SK-N-SH treated with all-trans-retinoic acid at 6 μM for 48 hours (cell line): Measurements from ENCODE around the gene IL1R1.

ENCODE experiments used
- ATAC-seq: fragments of 200-7000 bp; cut with Tn5 transposase; 3 replicates; pipeline ENCODE4 v1.9.1; 2020; ENCODE audit warnings: mild to moderate bottlenecking, moderate library complexity
- ARNTL ChIP-seq: fragments of 450-650 bp; formaldehyde crosslinking; IDR thresholded peaks from 2 replicates; pipeline ENCODE4 v1.5.0; 2020; ENCODE audit warnings: low read depth, mild to moderate bottlenecking, moderate library complexity, borderline replicate concordance
- BACH2 ChIP-seq: fragments of 250-450 bp; sonication (Bioruptor Pico); IDR thresholded peaks from 2 replicates; pipeline ENCODE4 v1.9.0; 2021; ENCODE audit warnings: mild to moderate bottlenecking, borderline replicate concordance
- CSDC2 ChIP-seq: fragments of 250-450 bp; sonication (Bioruptor Pico); IDR thresholded peaks from 2 replicates; pipeline ENCODE4 v1.5.0; 2020; ENCODE audit warnings: mild to moderate bottlenecking, moderate library complexity
- ESRRG ChIP-seq: fragments of 250-450 bp; sonication (Bioruptor Pico); IDR thresholded peaks from 2 replicates; pipeline ENCODE4 v1.6.1; 2021; ENCODE audit warnings: mild to moderate bottlenecking
- GLIS3 ChIP-seq: fragments of 250-450 bp; sonication (Bioruptor Pico); IDR thresholded peaks from 2 replicates; pipeline ENCODE4 v1.5.0; 2020; ENCODE audit warnings: mild to moderate bottlenecking, moderate library complexity
- ISL1 ChIP-seq: fragments of 250-450 bp; sonication (Bioruptor Pico); IDR thresholded peaks from 2 replicates; pipeline ENCODE4 v2.1.2; 2022; ENCODE audit warnings: mild to moderate bottlenecking, moderate library complexity
- OSR1 ChIP-seq: fragments of 250-450 bp; sonication (Bioruptor Pico); IDR thresholded peaks from 2 replicates; pipeline ENCODE4 v1.8.0; 2022; ENCODE audit warnings: moderate library complexity, mild to moderate bottlenecking, inconsistent platforms
- PPARA ChIP-seq: fragments of 250-450 bp; sonication (Bioruptor Pico); IDR thresholded peaks from 2 replicates; pipeline ENCODE4 v1.5.0; 2020; ENCODE audit warnings: mild to moderate bottlenecking, borderline replicate concordance
- RARB ChIP-seq: fragments of 250-450 bp; sonication (Bioruptor Pico); IDR thresholded peaks from 2 replicates; pipeline ENCODE4 v1.8.0; 2021; ENCODE audit warnings: mild to moderate bottlenecking, moderate library complexity
- SNAI2 ChIP-seq: fragments of 250-450 bp; sonication (Bioruptor Pico); IDR thresholded peaks from 2 replicates; pipeline ENCODE4 v1.5.0; 2020; ENCODE audit warnings: mild to moderate bottlenecking, moderate library complexity
- TOX ChIP-seq: fragments of 250-450 bp; sonication (Bioruptor Pico); IDR thresholded peaks from 2 replicates; pipeline ENCODE4 v1.8.0; 2021; ENCODE audit warnings: mild to moderate bottlenecking, moderate library complexity, borderline replicate concordance
- ZC3H10 ChIP-seq: fragments of 250-450 bp; sonication (Bioruptor Pico); IDR thresholded peaks from 2 replicates; pipeline ENCODE4 v1.5.1; 2021; ENCODE audit warnings: mild to moderate bottlenecking, moderate library complexity
- ZFP3 ChIP-seq: fragments of 250-450 bp; sonication (Bioruptor Pico); IDR thresholded peaks from 2 replicates; pipeline ENCODE4 v1.5.0; 2020; ENCODE audit warnings: mild to moderate bottlenecking, moderate library complexity
- ZFP30 ChIP-seq: fragments of 450-650 bp; formaldehyde crosslinking; IDR thresholded peaks from 2 replicates; pipeline ENCODE4 v1.5.0; 2022; ENCODE audit warnings: mild to moderate bottlenecking, moderate library complexity
- ZNF565 ChIP-seq: fragments of 450-650 bp; formaldehyde crosslinking; conservative IDR thresholded peaks from 2 replicates; pipeline ENCODE4 v1.5.0; 2020; ENCODE audit warnings: low read depth, mild to moderate bottlenecking, moderate library complexity
- ZNF70 ChIP-seq: fragments of 450-650 bp; formaldehyde crosslinking; IDR thresholded peaks from 2 replicates; pipeline ENCODE4 v1.5.0; 2020; ENCODE audit warnings: mild to moderate bottlenecking, moderate library complexity
- TF ChIP-seq, protein P1 (sequence below): fragments of 250-450 bp; sonication (Bioruptor Pico); IDR thresholded peaks from 2 replicates; pipeline ENCODE4 v1.5.0; 2020; ENCODE audit warnings: mild to moderate bottlenecking, moderate library complexity
- TF ChIP-seq, protein P2 (sequence below): fragments of 250-450 bp; sonication (Bioruptor Pico); IDR thresholded peaks from 2 replicates; pipeline ENCODE4 v1.5.1; 2021; ENCODE audit warnings: mild to moderate bottlenecking, moderate library complexity
- TF ChIP-seq, protein P3 (sequence below): fragments of 250-450 bp; sonication (Bioruptor Pico); IDR thresholded peaks from 2 replicates; pipeline ENCODE4 v1.8.0; 2021; ENCODE audit warnings: low read depth, mild to moderate bottlenecking, moderate library complexity, borderline replicate concordance
- TF ChIP-seq, protein P4 (sequence below): fragments of 250-450 bp; sonication (Bioruptor Pico); IDR thresholded peaks from 2 replicates; pipeline ENCODE4 v1.8.0; 2020; ENCODE audit warnings: mild to moderate bottlenecking, moderate library complexity, borderline replicate concordance
- TF ChIP-seq, protein P5 (sequence below): fragments of 250-450 bp; sonication (Bioruptor Pico); IDR thresholded peaks from 2 replicates; pipeline ENCODE4 v1.5.1; 2020; ENCODE audit warnings: low read depth, mild to moderate bottlenecking, moderate library complexity

Gene IL1R1

DNA sequence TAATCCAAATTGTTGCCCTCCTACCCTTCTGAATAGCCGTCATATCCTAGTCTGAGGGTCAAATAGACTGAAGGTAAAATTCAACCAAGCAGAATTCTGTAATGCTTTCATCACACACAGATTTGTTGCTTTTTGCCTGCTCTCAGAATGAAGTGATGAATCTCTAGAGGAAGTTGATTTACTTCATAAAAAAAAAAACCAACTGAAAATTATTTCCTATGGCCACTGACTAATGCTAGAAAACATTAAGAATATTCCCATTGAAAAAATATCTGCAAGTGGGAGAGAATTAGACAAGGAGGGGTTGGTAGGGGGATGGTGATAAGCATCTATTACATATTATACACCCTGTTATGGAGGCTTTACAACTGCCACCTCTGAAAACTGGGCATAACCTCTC is 42.0 kb downstream of the IL1R1 start:
- ATAC-seq, result no peak
- TF ChIP-seq CSDC2 (CRISPR knock-in tag), result no peak

DNA sequence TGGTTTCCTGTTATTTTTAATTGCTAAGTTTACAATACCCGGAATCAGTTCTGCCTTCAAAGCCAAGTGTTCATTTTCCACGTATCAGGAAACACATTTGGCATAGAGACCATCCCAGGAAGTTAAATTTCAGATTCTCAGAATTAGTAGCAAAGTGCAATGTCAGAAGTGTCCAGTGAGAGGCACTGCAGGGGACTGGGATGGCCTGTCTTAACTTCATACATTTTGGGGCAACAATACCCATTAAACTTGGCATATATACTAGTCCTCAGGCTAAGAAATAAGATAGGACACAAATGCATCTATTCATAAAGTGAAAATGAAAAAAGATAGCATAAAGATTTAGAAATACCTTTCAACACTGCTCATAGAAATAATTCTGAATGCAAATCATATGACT is 42.8 kb downstream of the IL1R1 start:
- TF ChIP-seq, protein P1, sequence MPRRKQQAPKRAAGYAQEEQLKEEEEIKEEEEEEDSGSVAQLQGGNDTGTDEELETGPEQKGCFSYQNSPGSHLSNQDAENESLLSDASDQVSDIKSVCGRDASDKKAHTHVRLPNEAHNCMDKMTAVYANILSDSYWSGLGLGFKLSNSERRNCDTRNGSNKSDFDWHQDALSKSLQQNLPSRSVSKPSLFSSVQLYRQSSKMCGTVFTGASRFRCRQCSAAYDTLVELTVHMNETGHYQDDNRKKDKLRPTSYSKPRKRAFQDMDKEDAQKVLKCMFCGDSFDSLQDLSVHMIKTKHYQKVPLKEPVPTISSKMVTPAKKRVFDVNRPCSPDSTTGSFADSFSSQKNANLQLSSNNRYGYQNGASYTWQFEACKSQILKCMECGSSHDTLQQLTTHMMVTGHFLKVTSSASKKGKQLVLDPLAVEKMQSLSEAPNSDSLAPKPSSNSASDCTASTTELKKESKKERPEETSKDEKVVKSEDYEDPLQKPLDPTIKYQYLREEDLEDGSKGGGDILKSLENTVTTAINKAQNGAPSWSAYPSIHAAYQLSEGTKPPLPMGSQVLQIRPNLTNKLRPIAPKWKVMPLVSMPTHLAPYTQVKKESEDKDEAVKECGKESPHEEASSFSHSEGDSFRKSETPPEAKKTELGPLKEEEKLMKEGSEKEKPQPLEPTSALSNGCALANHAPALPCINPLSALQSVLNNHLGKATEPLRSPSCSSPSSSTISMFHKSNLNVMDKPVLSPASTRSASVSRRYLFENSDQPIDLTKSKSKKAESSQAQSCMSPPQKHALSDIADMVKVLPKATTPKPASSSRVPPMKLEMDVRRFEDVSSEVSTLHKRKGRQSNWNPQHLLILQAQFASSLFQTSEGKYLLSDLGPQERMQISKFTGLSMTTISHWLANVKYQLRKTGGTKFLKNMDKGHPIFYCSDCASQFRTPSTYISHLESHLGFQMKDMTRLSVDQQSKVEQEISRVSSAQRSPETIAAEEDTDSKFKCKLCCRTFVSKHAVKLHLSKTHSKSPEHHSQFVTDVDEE (CRISPR knock-in tag), result no peak
- no peak for TF ChIP-seq ARNTL
- TF ChIP-seq ESRRG, result no peak
- TF ChIP-seq, protein P2, sequence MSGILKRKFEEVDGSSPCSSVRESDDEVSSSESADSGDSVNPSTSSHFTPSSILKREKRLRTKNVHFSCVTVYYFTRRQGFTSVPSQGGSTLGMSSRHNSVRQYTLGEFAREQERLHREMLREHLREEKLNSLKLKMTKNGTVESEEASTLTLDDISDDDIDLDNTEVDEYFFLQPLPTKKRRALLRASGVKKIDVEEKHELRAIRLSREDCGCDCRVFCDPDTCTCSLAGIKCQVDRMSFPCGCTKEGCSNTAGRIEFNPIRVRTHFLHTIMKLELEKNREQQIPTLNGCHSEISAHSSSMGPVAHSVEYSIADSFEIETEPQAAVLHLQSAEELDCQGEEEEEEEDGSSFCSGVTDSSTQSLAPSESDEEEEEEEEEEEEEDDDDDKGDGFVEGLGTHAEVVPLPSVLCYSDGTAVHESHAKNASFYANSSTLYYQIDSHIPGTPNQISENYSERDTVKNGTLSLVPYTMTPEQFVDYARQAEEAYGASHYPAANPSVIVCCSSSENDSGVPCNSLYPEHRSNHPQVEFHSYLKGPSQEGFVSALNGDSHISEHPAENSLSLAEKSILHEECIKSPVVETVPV (CRISPR knock-in tag), result no peak
- no peak for TF ChIP-seq PPARA (CRISPR knock-in tag)
- no peak for TF ChIP-seq CSDC2 (CRISPR knock-in tag)
- no peak for TF ChIP-seq ZC3H10
- no peak for TF ChIP-seq OSR1 (CRISPR knock-in tag)
- TF ChIP-seq ZNF565, result no peak
- TF ChIP-seq, protein P3, sequence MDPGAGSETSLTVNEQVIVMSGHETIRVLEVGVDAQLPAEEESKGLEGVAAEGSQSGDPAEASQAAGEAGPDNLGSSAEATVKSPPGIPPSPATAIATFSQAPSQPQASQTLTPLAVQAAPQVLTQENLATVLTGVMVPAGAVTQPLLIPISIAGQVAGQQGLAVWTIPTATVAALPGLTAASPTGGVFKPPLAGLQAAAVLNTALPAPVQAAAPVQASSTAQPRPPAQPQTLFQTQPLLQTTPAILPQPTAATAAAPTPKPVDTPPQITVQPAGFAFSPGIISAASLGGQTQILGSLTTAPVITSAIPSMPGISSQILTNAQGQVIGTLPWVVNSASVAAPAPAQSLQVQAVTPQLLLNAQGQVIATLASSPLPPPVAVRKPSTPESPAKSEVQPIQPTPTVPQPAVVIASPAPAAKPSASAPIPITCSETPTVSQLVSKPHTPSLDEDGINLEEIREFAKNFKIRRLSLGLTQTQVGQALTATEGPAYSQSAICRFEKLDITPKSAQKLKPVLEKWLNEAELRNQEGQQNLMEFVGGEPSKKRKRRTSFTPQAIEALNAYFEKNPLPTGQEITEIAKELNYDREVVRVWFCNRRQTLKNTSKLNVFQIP (CRISPR knock-in tag), result no peak
- no peak for TF ChIP-seq ZFP3 (CRISPR knock-in tag)
- TF ChIP-seq ZFP30 (CRISPR knock-in tag), result no peak
- TF ChIP-seq SNAI2 (CRISPR knock-in tag), result no peak
- TF ChIP-seq BACH2 (CRISPR knock-in tag), result no peak
- TF ChIP-seq, protein P4, sequence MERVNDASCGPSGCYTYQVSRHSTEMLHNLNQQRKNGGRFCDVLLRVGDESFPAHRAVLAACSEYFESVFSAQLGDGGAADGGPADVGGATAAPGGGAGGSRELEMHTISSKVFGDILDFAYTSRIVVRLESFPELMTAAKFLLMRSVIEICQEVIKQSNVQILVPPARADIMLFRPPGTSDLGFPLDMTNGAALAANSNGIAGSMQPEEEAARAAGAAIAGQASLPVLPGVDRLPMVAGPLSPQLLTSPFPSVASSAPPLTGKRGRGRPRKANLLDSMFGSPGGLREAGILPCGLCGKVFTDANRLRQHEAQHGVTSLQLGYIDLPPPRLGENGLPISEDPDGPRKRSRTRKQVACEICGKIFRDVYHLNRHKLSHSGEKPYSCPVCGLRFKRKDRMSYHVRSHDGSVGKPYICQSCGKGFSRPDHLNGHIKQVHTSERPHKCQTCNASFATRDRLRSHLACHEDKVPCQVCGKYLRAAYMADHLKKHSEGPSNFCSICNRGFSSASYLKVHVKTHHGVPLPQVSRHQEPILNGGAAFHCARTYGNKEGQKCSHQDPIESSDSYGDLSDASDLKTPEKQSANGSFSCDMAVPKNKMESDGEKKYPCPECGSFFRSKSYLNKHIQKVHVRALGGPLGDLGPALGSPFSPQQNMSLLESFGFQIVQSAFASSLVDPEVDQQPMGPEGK (CRISPR knock-in tag), result no peak
- TF ChIP-seq, protein P5, sequence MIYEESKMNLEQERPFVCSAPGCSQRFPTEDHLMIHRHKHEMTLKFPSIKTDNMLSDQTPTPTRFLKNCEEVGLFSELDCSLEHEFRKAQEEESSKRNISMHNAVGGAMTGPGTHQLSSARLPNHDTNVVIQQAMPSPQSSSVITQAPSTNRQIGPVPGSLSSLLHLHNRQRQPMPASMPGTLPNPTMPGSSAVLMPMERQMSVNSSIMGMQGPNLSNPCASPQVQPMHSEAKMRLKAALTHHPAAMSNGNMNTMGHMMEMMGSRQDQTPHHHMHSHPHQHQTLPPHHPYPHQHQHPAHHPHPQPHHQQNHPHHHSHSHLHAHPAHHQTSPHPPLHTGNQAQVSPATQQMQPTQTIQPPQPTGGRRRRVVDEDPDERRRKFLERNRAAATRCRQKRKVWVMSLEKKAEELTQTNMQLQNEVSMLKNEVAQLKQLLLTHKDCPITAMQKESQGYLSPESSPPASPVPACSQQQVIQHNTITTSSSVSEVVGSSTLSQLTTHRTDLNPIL (CRISPR knock-in tag), result no peak
- no peak for TF ChIP-seq TOX (CRISPR knock-in tag)
- TF ChIP-seq ZNF70 (CRISPR knock-in tag), result no peak
- TF ChIP-seq GLIS3, result no peak
- no peak for TF ChIP-seq ISL1
- TF ChIP-seq, all 23 proteins: peak for 0
- ATAC-seq, result peak; percentile 42; the same call in 1 of the 3 replicates

DNA sequence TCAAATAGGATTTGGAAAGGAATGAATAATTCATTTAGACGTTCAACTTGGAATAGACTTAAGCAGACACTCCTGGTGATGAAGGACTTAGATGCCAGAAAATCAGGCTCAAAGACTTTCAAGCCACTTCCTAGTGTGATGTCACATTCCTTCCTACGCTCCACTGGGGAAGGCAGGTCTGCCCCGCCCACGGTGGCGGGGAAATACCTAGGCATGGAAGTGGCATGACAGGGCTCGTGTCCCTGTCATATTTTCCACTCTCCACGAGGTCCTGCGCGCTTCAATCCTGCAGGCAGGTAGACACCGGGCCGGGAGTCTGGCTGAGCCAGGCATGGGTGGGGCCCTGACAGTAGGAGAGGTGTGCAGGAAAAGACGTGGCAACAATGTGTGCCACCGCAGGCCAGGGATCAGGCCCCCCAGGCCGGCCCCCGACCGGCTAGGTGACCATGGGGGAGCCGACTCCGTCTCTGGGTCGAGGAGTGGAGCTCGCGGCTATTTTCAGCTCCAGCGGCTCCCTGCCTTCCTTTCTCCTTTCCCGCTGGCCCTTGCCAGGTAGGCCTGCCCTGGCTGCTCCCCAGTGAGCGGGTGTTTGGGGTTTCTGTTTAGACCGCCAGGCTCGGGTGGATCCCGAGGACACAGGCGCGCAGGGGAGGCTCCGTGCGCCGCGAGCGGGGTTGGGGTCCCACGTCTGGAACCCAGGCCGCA is 44.4 kb downstream of the IL1R1 start, which contains the start of gene IL1RL2:
TSS of gene IL1RL2 (plus strand) at position 233 of the 705 bp plus-strand sequence. CDS start 845 bp downstream, outside the sequence.
- peak; percentile 28 for ATAC-seq
- TF ChIP-seq ZNF565 (no peak), ZNF70 (CRISPR knock-in tag) (no peak), ZFP30 (CRISPR knock-in tag) (no peak), RARB (CRISPR knock-in tag) (no peak)
- TF ChIP-seq, protein P2 (CRISPR knock-in tag), result no peak
- TF ChIP-seq, protein P1 (CRISPR knock-in tag), result no peak
- TF ChIP-seq, protein P4 (CRISPR knock-in tag), result no peak
